HTERT RPE-1 (cell line): ENCODE results near the gene KCNK6.
"Not testable (repeated sequence)": the region's sequence is repeated elsewhere in the genome, so short reads cannot be mapped to it uniquely, and the experiment has no call there.

Source experiments
- in situ Hi-C: fragments of 300-500 bp; cut with MboI; formaldehyde crosslinking; loops from 4 replicates; pipeline ENCODE4 v1.14.3; 2020; ENCODE audit warnings: low sequenced_read_pairs

KCNK6 gene

DNA sequence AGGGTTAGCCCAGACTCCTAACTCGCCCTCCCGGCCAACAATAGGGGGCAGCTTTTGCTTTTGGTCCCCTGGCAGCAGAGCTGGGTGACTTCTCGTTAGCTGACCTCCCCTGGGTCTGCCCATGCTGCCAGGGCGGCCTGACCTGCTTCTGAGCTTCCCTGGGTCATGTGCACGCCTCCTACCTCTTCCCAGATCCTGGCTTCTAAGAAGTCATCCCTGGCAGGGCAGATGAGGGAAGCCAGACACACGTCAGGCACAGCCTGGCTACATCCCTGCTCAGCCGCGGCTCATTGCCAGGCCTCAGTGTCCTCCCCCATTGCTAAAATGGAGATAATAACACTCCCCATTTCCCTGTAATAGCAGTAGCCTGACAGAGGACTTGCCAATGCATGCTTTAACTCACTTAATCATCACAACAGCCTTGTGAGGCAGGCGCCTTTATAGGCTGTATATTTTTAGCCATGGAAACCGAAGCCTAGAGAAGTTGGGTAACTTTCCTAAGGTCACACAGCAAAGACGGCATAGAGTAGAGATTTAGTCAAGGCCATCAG lies 2.1 kb downstream of the KCNK6 start:
- in situ Hi-C loops: no loop called here

DNA sequence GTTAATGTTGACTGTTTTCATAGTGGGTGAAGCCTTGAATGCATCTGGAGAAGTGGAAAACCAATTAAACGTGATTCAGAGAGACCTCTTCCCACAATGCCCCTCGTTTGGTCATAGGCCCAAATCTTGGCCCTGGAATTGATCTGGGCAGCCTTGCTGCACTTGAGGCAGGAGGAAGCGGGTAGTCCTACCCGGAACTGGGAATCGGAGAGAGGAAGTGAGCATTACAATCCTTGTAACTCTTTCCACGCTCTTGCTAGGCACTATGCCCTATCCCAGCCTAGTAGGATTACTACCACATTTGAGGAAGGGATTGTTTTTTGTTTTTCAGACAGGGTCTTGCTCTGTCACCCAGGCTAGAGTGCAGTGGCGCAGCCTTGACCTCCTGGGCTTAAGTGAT lies 3.6 kb downstream of the KCNK6 start:
- in situ Hi-C loops: no loop called here

GRCh38 chr19:38324431-38324830 lies 4.8 kb downstream of the KCNK6 start:
- in situ Hi-C loops: no loop called here

- in situ Hi-C loops: no loop called here
These were observed 6.9 kb downstream of the KCNK6 start for GRCh38 chr19:38326591-38326990.

GRCh38 chr19:38329651-38330050 lies 10.0 kb downstream of the KCNK6 start:
- in situ Hi-C loops: no loop called here

DNA sequence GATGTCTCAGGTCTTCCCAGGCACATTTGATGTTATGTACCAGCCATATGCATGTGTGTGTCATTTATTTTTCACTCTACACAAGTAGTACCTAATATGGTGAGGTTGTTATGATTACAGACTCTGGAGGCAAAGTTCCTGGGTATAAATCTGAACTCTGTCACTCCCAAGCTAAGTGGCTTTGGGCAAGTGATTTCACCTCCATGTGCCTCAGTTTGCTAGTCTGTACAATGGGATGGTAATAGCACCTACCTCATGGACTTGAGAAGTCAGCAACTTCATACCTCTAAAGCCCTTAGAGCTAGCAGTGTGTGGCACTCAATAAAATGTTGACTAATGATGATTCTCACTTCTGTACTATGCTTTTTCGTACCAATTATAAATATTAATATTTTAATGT lies 12.1 kb downstream of the KCNK6 start:
- in situ Hi-C loops: no loop called here

- in situ Hi-C loops: no loop called here
These were observed 13.6 kb downstream of the KCNK6 start for GRCh38 chr19:38333245-38333644.

GRCh38 chr19:38335949-38336637 lies 16.4 kb downstream of the KCNK6 start:
- in situ Hi-C loops: no loop called here

DNA sequence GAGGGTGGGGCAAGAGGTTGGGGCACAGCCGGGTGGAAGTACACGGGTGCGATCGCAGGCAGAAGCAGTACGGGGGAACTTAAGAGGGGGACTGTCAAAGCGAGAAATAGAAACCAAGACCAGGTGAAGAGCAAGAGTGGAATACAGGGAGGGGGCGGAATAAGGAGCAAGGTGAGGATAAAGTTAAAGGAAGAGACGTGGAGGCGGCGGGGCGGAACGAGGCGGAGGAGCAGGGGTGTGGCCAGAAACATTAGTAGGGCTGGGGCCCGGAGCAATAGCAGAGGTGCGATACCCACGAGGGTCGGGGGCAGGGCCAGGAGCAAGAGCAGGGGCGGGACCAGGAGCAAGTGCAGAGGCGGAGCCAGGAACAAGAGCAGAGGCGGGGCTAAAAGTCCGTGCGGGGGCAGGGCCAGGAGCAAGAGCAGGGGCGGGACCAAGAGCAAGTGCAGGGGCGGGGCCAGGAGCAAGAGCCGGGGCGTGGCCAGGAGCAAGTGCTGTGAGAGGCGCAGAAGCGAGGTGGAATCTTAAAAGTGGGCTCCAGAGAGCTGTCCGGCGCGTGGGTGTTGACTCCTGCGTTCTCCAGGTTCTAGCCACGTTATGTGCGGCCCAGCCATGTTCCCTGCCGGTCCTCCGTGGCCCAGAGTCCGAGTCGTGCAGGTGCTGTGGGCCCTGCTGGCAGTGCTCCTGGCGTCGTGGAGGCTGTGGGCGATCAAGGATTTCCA lies 17.2 kb downstream of the KCNK6 start:
- in situ Hi-C loops: no loop called here

- in situ Hi-C loops: no loop called here
These were observed 17.7 kb downstream of the KCNK6 start for GRCh38 chr19:38337360-38337653.

DNA sequence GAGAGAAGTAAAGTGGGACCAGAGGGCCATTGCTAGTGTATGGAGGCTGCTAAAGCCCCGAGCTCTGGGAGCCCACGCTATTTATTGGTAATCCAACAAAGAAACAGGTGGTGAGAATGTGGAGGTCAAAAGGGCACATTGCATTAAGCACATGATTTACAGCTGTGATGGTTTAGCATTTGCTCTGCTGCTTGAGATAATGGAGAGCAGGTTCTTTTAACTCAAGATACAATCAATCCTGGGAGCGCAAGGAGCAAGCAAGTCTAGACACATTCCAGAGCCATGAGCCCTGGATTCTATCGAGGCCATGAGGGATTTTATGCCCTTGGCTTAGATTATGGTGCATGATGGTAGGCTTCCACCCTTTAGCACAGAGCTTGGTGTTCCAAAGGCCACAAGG lies 19.4 kb downstream of the KCNK6 start:
- in situ Hi-C loops: not testable (repeated sequence)

GRCh38 chr19:38340927-38341326 lies 21.3 kb downstream of the KCNK6 start:
- in situ Hi-C loops: no loop called here

DNA sequence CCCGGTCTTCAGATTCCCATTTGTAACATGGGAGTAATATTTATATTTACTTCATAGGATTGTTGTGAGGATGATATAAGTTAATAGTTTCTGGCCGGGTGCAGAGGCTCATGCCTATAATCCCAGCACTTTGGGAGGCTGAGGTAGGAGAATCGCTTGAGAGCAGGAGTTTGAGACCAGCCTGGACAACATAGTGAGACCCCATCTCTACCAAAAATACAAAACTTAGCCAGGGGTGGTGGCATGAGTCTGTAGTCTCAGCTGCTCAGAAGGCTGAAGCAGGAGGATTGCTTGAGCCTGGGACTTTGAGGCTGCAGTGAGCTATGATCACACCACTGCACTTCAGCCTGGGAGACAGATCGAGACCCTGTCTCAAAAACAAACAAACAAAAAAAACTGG lies 27.2 kb downstream of the KCNK6 start:
- in situ Hi-C loops: no loop called here

- in situ Hi-C loops: no loop called here
These were observed 31.2 kb downstream of the KCNK6 start for GRCh38 chr19:38350883-38351282.

DNA sequence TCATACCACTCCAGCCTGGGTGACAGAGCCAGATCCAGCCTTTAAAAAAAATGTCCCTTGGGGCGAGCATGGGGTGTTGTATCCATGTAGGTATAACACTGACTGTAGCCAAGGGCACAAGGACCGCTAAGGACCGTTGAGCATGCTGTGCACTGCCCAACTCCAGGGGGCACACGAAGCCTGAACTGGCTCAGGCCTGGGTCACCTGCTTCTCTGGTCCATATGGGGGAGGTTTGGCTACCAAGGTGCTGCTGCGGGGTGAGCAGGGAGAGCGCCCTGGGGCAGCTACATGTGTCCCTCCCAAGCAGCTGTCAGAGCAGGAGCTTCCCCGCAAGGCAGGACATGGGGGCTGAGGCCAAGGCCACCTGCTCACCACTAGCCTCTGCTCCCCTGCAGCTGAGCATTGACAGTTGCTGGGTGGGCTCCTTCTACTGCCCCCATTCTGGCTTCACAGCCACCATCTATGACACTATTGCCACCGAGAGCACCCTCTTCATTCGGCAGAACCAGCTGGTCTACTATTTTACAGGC lies 32.3 kb downstream of the KCNK6 start:
- in situ Hi-C loops: no loop called here

- in situ Hi-C loops: no loop called here
These were observed 33.0 kb downstream of the KCNK6 start for GRCh38 chr19:38352611-38353010.

GRCh38 chr19:38355728-38356725 lies 36.4 kb downstream of the KCNK6 start:
- in situ Hi-C loops: no loop called here

GRCh38 chr19:38358071-38358470 lies 38.4 kb downstream of the KCNK6 start:
- in situ Hi-C loops: no loop called here

- in situ Hi-C loops: no loop called here
These were observed 39.8 kb downstream of the KCNK6 start for GRCh38 chr19:38359242-38360021.

- in situ Hi-C loops: no loop called here
These were observed 40.7 kb downstream of the KCNK6 start for GRCh38 chr19:38360351-38360750.
